Stimulated activated CD4-positive, alpha-beta T cell treated with anti-CD3 and anti-CD28 coated beads, Interleukin-4, amount 100 ng/mL, for 1 hour (primary cell): ENCODE data around the gene ACOT9.
"Not testable (repeated sequence)": the region's sequence is repeated elsewhere in the genome, so short reads cannot be mapped to it uniquely, and the experiment has no call there.

Experiments used
- DNase-seq: peaks from one replicate; pipeline ENCODE4 v3.0.0-alpha.2; 2020

The ACOT9 gene

DNA sequence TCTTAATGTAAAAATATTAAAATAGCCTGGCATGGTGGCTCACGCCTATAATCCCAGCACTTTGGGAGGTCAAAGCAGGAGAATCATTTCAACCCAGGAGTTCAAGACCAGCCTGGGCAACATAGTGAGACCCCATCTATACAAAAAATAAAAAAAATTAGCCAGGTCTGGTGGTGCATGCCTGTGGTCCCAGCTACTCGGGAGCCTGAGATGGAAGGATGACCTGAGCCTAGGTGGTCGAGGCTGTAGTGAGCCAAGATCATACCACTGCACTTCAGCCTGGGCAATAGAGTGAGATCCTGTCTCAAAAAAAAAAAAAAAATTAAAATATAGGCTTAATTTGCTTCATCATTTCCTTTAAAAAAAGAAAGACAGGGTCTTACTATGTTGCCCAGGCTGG is 66.6 kb downstream of the ACOT9 start:
- DNase-seq: not testable (repeated sequence)

GRCh38 chrX:23673108-23673507 is 70.0 kb downstream of the ACOT9 start:
- DNase-seq: no peak

GRCh38 chrX:23670528-23670927 is 72.5 kb downstream of the ACOT9 start:
- DNase-seq: no peak

GRCh38 chrX:23668335-23668734 is 74.7 kb downstream of the ACOT9 start:
- DNase-seq: no peak

- DNase-seq: peak; percentile 78
Measured at GRCh38 chrX:23667239-23668177, 75.6 kb downstream of the ACOT9 start, which contains the start of gene PRDX4. TSS of gene PRDX4 (plus strand) at chrX:23667493. CDS start at chrX:23667571, 78 bp downstream.

- no peak for DNase-seq
Measured at GRCh38 chrX:23666282-23666681, 76.8 kb downstream of the ACOT9 start.

DNA sequence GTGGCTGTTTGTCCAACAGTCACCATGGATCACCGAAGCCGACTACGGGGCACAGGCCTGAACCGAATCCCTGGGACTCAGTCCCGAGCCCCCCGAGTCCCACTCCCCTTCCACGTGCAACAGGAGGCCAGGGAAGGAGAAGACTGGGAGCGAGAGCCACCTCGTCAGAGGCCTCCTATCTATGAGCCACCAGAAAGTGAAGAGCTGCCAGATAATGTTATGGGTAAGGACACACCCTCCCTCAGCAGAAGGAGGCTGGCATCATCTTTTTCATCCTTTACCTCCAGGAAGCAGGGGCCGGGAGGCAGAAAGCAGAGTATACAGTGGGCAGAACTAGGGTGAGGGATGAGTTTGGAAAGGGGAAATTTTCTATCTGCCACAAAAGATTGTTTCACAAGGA is 78.6 kb downstream of the ACOT9 start:
- DNase-seq: no peak

GRCh38 chrX:23662853-23663252 is 80.2 kb downstream of the ACOT9 start:
- no peak for DNase-seq

GRCh38 chrX:23662187-23662586 is 80.9 kb downstream of the ACOT9 start:
- DNase-seq: no peak

GRCh38 chrX:23661671-23662070 is 81.4 kb downstream of the ACOT9 start:
- no peak for DNase-seq

DNA sequence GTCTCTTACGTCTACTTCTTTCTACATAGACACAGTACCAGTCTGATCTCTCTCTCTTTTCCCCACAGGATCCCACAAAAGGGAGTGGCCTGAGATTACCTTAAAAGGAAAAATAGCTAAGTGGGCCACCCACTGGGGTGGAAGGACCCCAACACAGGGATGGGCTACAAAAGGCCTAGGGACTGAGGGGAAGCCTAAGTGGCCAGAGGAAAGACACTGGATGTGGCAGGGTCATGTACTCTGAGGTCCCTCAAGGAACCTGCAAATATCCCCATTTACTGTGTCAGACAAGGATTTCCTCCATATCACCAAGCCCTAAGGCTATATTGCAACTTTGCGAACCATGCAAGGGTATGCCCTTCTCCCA is 82.3 kb downstream of the ACOT9 start:
- no peak for DNase-seq

DNA sequence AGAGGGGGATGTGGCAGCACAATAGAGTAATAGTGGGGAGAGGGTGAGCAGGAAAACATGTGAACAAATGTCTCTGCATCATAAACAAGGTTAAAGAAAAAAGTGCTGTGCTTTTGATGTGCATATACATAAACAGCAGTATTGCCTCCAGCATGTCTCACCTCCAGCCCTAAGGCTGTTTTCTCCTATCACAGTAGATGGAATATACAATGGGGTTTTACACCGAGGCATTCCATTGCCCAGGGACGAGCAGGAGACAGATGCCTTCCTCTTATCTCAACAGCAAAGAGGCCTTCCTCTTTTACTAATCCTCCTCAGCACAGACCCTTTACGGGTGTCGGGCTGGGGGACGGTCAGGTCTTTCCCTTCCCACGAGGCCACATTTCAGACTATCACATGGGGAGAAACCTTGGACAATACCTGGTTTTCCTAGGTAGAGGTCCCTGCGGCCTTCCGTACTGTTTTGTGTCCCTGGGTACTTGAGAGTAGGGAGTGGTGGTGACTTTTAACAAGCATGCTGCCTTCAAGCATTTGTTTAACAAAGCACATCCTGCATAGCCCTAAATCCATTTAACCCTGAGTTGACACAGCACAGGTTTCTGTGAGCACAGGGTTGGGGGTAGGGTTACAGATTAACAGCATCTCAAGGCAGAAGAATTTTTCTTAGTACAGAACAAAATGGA is 82.9 kb downstream of the ACOT9 start:
- not testable (repeated sequence) for DNase-seq

DNA sequence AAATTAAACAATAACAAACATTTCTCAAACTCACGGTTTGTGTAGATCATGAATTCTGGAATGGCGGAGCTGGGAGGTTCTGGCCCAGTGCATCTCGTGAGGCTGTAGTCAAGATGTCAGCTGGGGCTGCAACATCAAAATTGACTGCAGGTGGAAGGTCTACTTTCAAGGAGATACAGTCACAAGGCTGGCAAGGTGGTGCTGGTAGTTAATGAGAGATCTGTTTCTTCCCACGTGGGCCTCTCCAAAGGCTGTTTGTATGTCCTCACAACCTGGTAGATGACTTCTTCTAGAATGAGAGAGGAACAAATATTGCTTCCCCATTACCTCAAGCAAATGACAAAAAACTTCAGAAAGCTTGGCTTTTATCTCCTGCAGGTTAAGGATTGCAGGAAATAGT is 83.7 kb downstream of the ACOT9 start:
- no peak for DNase-seq

GRCh38 chrX:23656684-23657083 is 86.4 kb downstream of the ACOT9 start:
- no peak for DNase-seq

DNA sequence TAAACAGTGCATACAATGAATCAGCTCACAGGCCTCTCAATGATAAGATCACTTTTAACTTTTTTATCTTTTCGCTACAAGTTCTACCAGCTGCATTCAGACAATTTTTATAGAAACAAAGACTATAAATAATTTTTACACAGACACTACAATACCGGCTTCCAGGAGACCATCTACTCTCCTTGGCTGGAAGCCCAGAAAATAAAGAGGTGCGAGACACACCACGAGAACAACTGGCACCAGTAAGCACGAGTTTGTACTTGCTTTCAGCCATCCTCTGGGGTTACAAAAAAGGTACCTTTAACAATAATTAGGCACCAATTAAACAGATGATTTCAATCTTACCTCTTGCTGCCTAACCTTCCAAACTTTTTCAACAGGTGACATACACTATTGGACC is 87.0 kb downstream of the ACOT9 start:
- no peak for DNase-seq
